ENCODE results near the gene RFPL4A. TPM values are rescaled to one million over a fixed set of nuclear protein-coding genes. Genes with fewer than 3 reads are reported as not detected.

Gene RFPL4A
- total and polyA plus RNA-seq, 10 of the 15 experiments (the other 5 are each of a cell fraction or from before 2014, with no cell fraction given): 0.18 TPM; not detected in 9

DNA sequence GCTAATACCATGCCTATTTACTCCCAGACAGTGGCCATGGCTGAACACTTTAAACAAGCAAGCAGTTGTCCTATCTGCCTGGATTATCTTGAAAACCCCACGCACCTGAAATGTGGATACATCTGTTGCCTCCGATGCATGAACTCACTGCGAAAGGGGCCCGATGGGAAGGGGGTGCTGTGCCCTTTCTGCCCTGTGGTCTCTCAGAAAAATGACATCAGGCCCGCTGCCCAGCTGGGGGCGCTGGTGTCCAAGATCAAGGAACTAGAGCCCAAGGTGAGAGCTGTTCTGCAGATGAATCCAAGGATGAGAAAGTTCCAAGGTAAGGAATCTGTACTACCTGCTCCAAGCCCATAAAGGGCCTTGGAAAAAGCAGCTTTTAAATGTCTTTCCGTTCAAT is 18.6 kb downstream of the RFPL4A start:
- no peaks in the 10 kb centered on the region for H3K79me2 ChIP-seq (ENCODE audit: control insufficient read depth, insufficient read depth, low read length)
- no peak overlapping the region for H3K4me2 ChIP-seq (ENCODE audit: control insufficient read depth, insufficient read depth)
- H3K27ac ChIP-seq (ENCODE audit: control insufficient read depth, insufficient read depth): no peak overlapping the region
- H4K20me1 ChIP-seq (ENCODE audit: control insufficient read depth, insufficient read depth): no peaks in the 10 kb centered on the region
- no peaks in the 10 kb centered on the region for H3K27me3 ChIP-seq (replicated peaks in 1 of 2; ENCODE audit: control insufficient read depth in 2 of 2, insufficient read depth in 2 of 2, low read length in 1 of 2)
- FAIRE-seq (no peak), ATAC-seq (no peak), DNase-seq (ENCODE audit: low read depth, low spot score) (no peak)
- H2AFZ ChIP-seq (ENCODE audit: control insufficient read depth, low read depth, low read length): no peak overlapping the region
- ChIA-PET POLR2A (no interaction called here), SMC1A (ENCODE audit: uncharacterized antibody, unreplicated experiment) (no interaction called here), CTCF (interaction anchor here (1.0 kb wide), 1 partner anchor 556 kb away, joined by 3 read pairs; no protein-coding TSS in a partner anchor), RAD21 (ENCODE audit: unreplicated experiment) (interaction anchor here (1.2 kb wide), 2 partner anchors 32 to 289 kb away, joined by 3 read pairs; no protein-coding TSS in a partner anchor)
- TF ChIP-seq HDAC6 (IDR thresholded peaks at IDR 0.05; ENCODE audit: unreplicated experiment) (no peak), RAD21 (IDR thresholded peaks at IDR 0.05; ENCODE audit: insufficient read depth, low read depth, low read length) (peak; percentile 22; the same call in 1 of the 2 replicates)
- TF ChIP-seq, protein P1, sequence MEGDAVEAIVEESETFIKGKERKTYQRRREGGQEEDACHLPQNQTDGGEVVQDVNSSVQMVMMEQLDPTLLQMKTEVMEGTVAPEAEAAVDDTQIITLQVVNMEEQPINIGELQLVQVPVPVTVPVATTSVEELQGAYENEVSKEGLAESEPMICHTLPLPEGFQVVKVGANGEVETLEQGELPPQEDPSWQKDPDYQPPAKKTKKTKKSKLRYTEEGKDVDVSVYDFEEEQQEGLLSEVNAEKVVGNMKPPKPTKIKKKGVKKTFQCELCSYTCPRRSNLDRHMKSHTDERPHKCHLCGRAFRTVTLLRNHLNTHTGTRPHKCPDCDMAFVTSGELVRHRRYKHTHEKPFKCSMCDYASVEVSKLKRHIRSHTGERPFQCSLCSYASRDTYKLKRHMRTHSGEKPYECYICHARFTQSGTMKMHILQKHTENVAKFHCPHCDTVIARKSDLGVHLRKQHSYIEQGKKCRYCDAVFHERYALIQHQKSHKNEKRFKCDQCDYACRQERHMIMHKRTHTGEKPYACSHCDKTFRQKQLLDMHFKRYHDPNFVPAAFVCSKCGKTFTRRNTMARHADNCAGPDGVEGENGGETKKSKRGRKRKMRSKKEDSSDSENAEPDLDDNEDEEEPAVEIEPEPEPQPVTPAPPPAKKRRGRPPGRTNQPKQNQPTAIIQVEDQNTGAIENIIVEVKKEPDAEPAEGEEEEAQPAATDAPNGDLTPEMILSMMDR (IDR thresholded peaks at IDR 0.05 in 2 of 3, conservative IDR thresholded peaks at IDR 0.05 in 1 of 3; ENCODE audit: control insufficient read depth in 2 of 3, extremely low read depth in 1 of 3, insufficient read depth in 1 of 3, low read depth in 3 of 3, low read length in 3 of 3): peak; percentile 24 to 43 (median 38); a peak in 5 of 6 replicates
- in situ Hi-C loops (cut with MboI): no loop called here
- no peaks in the 10 kb centered on the region; the same call in 2 of the 3 replicates for H3K9me3 ChIP-seq (replicated peaks; ENCODE audit: control insufficient read depth, insufficient read depth, low read length)
- intact Hi-C loops (cut with micrococcal nuclease; ENCODE audit: unreplicated experiment): no loop called here
- H3K36me3 ChIP-seq (ENCODE audit: control insufficient read depth in 2 of 2, insufficient read depth in 2 of 2, low read length in 1 of 2): no peaks in the 10 kb centered on the region
- H3K4me1 ChIP-seq (ENCODE audit: control insufficient read depth, insufficient read depth, low read length): no peaks in the 10 kb centered on the region
- no peak overlapping the region for H3K9ac ChIP-seq (ENCODE audit: control insufficient read depth, insufficient read depth, low read length)
- no TSS peak for BruUV-seq (replicated peaks)
- WGBS (ENCODE audit: insufficient coverage, insufficient replicate concordance, low lambda C conversion rate, missing lambda C conversion rate): 5% methylated on average over 7 of the region's 7 CpGs
- H3K4me3 ChIP-seq: no peak overlapping the region

DNA sequence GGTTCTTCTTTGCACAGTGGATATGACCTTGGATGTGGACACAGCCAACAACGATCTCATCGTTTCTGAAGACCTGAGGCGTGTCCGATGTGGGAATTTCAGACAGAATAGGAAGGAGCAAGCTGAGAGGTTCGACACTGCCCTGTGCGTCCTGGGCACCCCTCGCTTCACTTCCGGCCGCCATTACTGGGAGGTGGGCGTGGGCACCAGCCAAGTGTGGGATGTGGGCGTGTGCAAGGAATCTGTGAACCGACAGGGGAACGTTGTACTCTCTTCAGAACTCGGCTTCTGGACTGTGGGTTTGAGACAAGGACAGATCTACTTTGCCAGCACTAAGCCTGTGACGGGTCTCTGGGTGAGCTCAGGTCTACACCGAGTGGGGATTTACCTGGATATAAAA is 19.4 kb downstream of the RFPL4A start:
- Histone ChIP-seq H3K27ac (ENCODE audit: control insufficient read depth, insufficient read depth) (no peak overlapping the region), H3K9ac (ENCODE audit: control insufficient read depth, insufficient read depth, low read length) (no peak overlapping the region), H2AFZ (ENCODE audit: control insufficient read depth, low read depth, low read length) (no peak overlapping the region), H3K9me3 (replicated peaks; ENCODE audit: control insufficient read depth, insufficient read depth, low read length) (no peaks in the 10 kb centered on the region; the same call in 2 of the 3 replicates), H3K27me3 (replicated peaks in 1 of 2; ENCODE audit: control insufficient read depth in 2 of 2, insufficient read depth in 2 of 2, low read length in 1 of 2) (no peaks in the 10 kb centered on the region), H3K36me3 (ENCODE audit: control insufficient read depth in 2 of 2, insufficient read depth in 2 of 2, low read length in 1 of 2) (no peaks in the 10 kb centered on the region), H3K4me3 (no peak overlapping the region), H3K79me2 (ENCODE audit: control insufficient read depth, insufficient read depth, low read length) (no peaks in the 10 kb centered on the region), H4K20me1 (ENCODE audit: control insufficient read depth, insufficient read depth) (no peaks in the 10 kb centered on the region), H3K4me1 (ENCODE audit: control insufficient read depth, insufficient read depth, low read length) (no peaks in the 10 kb centered on the region), H3K4me2 (ENCODE audit: control insufficient read depth, insufficient read depth) (no peak overlapping the region)
- FAIRE-seq (no peak), DNase-seq (ENCODE audit: low read depth, low spot score) (no peak), ATAC-seq (no peak)
- BruUV-seq (replicated peaks): no TSS peak
- SMC1A ChIA-PET (ENCODE audit: uncharacterized antibody, unreplicated experiment): no interaction called here
- RAD21 ChIA-PET (ENCODE audit: unreplicated experiment): interaction anchor here (1.2 kb wide), 2 partner anchors 31 to 288 kb away, joined by 3 read pairs; no protein-coding TSS in a partner anchor
- 63% methylated on average over 16 of the region's 16 CpGs for WGBS (ENCODE audit: insufficient coverage, insufficient replicate concordance, low lambda C conversion rate, missing lambda C conversion rate)
- CTCF ChIA-PET: no interaction called here
- POLR2A ChIA-PET: no interaction called here
- in situ Hi-C loops (cut with MboI) (no loop called here), intact Hi-C loops (cut with micrococcal nuclease; ENCODE audit: unreplicated experiment) (no loop called here)
- TF ChIP-seq, protein P2, sequence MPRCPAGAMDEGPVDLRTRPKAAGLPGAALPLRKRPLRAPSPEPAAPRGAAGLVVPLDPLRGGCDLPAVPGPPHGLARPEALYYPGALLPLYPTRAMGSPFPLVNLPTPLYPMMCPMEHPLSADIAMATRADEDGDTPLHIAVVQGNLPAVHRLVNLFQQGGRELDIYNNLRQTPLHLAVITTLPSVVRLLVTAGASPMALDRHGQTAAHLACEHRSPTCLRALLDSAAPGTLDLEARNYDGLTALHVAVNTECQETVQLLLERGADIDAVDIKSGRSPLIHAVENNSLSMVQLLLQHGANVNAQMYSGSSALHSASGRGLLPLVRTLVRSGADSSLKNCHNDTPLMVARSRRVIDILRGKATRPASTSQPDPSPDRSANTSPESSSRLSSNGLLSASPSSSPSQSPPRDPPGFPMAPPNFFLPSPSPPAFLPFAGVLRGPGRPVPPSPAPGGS (IDR thresholded peaks at IDR 0.05; ENCODE audit: borderline replicate concordance, insufficient read depth, low read depth, low read length, poor library complexity, severe bottlenecking): no peak
- TF ChIP-seq, protein P3, sequence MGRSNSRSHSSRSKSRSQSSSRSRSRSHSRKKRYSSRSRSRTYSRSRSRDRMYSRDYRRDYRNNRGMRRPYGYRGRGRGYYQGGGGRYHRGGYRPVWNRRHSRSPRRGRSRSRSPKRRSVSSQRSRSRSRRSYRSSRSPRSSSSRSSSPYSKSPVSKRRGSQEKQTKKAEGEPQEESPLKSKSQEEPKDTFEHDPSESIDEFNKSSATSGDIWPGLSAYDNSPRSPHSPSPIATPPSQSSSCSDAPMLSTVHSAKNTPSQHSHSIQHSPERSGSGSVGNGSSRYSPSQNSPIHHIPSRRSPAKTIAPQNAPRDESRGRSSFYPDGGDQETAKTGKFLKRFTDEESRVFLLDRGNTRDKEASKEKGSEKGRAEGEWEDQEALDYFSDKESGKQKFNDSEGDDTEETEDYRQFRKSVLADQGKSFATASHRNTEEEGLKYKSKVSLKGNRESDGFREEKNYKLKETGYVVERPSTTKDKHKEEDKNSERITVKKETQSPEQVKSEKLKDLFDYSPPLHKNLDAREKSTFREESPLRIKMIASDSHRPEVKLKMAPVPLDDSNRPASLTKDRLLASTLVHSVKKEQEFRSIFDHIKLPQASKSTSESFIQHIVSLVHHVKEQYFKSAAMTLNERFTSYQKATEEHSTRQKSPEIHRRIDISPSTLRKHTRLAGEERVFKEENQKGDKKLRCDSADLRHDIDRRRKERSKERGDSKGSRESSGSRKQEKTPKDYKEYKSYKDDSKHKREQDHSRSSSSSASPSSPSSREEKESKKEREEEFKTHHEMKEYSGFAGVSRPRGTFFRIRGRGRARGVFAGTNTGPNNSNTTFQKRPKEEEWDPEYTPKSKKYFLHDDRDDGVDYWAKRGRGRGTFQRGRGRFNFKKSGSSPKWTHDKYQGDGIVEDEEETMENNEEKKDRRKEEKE (IDR thresholded peaks at IDR 0.05): no peak
- TF ChIP-seq SREBF2 (IDR thresholded peaks at IDR 0.05; ENCODE audit: low read length) (no peak), ZNF622 (IDR thresholded peaks at IDR 0.05) (no peak)
- TF ChIP-seq, protein P4, sequence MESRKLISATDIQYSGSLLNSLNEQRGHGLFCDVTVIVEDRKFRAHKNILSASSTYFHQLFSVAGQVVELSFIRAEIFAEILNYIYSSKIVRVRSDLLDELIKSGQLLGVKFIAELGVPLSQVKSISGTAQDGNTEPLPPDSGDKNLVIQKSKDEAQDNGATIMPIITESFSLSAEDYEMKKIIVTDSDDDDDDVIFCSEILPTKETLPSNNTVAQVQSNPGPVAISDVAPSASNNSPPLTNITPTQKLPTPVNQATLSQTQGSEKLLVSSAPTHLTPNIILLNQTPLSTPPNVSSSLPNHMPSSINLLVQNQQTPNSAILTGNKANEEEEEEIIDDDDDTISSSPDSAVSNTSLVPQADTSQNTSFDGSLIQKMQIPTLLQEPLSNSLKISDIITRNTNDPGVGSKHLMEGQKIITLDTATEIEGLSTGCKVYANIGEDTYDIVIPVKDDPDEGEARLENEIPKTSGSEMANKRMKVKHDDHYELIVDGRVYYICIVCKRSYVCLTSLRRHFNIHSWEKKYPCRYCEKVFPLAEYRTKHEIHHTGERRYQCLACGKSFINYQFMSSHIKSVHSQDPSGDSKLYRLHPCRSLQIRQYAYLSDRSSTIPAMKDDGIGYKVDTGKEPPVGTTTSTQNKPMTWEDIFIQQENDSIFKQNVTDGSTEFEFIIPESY (IDR thresholded peaks at IDR 0.05): no peak

All from GM12878 (cell line).